Gastroesophageal sphincter (tissue), 4 donors: ENCODE data around the gene GALNT9. TPM values are rescaled to one million over a fixed set of nuclear protein-coding genes. Genes with fewer than 3 reads are reported as not detected.
A peak's percentile ranks its signal among the peaks of the same experiment; 100 is the strongest.

Experiments
- ATAC-seq: fragments of 150-250 bp; one replicate; pipeline ENCODE4 v1.9.1; 2016; ENCODE audit warnings: mild to moderate bottlenecking, moderate library complexity
- H3K27ac ChIP-seq, 4 donors: fragments of 200-600 bp; sonication (generic) in 3 of 4; 1 replicate in 3 of 4; 2 replicates in 1 of 4; pipeline ENCODE4 v1.5.1; 2016 to 2019
- H3K27me3 ChIP-seq: fragments of 200-600 bp; sonication (generic); one replicate; pipeline ENCODE4 v1.5.1; 2019
- H3K36me3 ChIP-seq, 2 donors: fragments of 200-600 bp; sonication (generic); one replicate each; pipeline ENCODE4 v1.5.1; 2019; ENCODE audit warnings: control low read depth in 1 of 2
- H3K4me1 ChIP-seq, 3 donors: fragments of 200-600 bp; sonication (generic); 1 replicate in 2 of 3; 2 replicates in 1 of 3; pipeline ENCODE4 v1.5.1; 2016 to 2019; ENCODE audit warnings: control low read depth in 2 of 3
- H3K4me3 ChIP-seq, 2 donors: fragments of 200-600 bp; sonication (generic); one replicate each; pipeline ENCODE4 v1.5.1; 2019; ENCODE audit warnings: mild to moderate bottlenecking in 1 of 2, moderate library complexity in 1 of 2
- H3K9me3 ChIP-seq, 3 donors: fragments of 200-600 bp; sonication (generic); one replicate each; pipeline ENCODE4 v1.5.1; 2017 to 2019; ENCODE audit warnings: control low read depth in 2 of 3
- CTCF ChIP-seq, 4 experiments: fragments of 200-600 bp in 2 of 4; fragments of 450-650 bp in 2 of 4; sonication (generic) in 1 of 4; IDR thresholded peaks; one replicate each; pipeline ENCODE4 v1.5.1; 2017 to 2019; ENCODE audit warnings: antibody characterized with exemption in 4 of 4, mild to moderate bottlenecking in 2 of 4, moderate library complexity in 2 of 4
- EP300 ChIP-seq: sonication (generic); formaldehyde crosslinking; IDR thresholded peaks from one replicate; pipeline ENCODE4 v1.6.1; 2017; ENCODE audit warnings: antibody characterized with exemption, mild to moderate bottlenecking
- POLR2A ChIP-seq, 2 donors: fragments of 450-650 bp; IDR thresholded peaks; one replicate each; pipeline ENCODE4 v1.6.1; 2017; ENCODE audit warnings: antibody characterized with exemption in 2 of 2, mild to moderate bottlenecking in 2 of 2, moderate library complexity in 1 of 2
- POLR2AphosphoS5 ChIP-seq: sonication (generic); formaldehyde crosslinking; IDR thresholded peaks from one replicate; pipeline ENCODE4 v1.6.1; 2017; ENCODE audit warnings: antibody characterized with exemption
- WGBS, 2 donors: methylation state at CpG; one replicate each; pipeline ENCODE4 v1.1.5; 2018; ENCODE audit warnings: low coverage in 1 of 2; 5-methylcytosine and 5-hydroxymethylcytosine counted together
- total RNA-seq, 4 donors: library from RNA; depleted of rRNA; stranded (reverse); fragments of >200 nt; gene quantifications; one replicate each; pipeline ENCODE4 v1.1.0, GENCODE V29; 2016

The GALNT9 gene
- total RNA-seq, 4 donors from 2014 or later, result 2.0 TPM; not detected in 3

DNA sequence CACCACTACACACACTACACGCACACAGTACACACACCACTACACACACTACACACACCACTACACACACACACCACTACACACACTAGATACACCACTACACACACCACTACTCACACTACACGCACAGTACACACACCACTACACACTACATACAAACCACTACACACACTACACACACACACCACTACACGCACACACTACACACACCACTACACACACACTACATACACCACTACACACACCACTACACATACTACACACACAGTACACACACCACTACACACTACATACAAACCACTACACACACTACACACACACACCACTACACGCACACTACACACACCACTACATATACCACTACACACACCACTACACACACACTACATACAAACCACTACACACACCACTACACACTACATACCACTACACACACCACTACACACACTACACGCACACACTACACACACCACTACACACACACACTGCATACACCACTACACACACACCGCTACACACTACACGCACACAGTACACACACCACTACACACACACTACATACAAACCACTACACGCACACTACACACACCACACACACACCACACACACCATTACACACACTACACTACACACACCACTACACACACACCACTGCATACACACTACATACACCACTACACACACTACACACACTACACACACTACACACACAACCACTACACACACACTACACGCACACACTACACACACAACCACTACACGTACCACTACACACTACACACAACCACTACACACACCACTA, 173.4 kb downstream of the GALNT9 start:
- Histone ChIP-seq H3K4me1 (peaks cover 0 to 11% (median 5%) of the 10 kb centered on the region in 3 donors), H3K27ac (no peak overlapping the region), H3K27me3 (peaks cover 8% of the 10 kb centered on the region), H3K4me3 (no peak overlapping the region), H3K36me3 (peaks cover 0 to 43% of the 10 kb centered on the region in 2 donors), H3K9me3 (no peaks in the 10 kb centered on the region)
- ATAC-seq, result no peak
- TF ChIP-seq POLR2A (IDR thresholded peaks at IDR 0.05) (no peak), EP300 (no peak), POLR2AphosphoS5 (no peak), CTCF (IDR thresholded peaks at IDR 0.05) (no peak)
- WGBS, 2 donors, result 80 to 81% methylated on average over 7 to 10 of the region's 10 CpGs

GRCh38 chr12:132154941-132155770, 174.2 kb downstream of the GALNT9 start:
- Histone ChIP-seq H3K27me3 (peaks cover under 1% of the 10 kb centered on the region), H3K36me3 (peaks cover 0 to 49% of the 10 kb centered on the region in 2 donors), H3K4me1 (peaks cover 0 to 11% (median 5%) of the 10 kb centered on the region in 3 donors), H3K9me3 (no peaks in the 10 kb centered on the region), H3K27ac (no peak overlapping the region), H3K4me3 (no peak overlapping the region)
- TF ChIP-seq EP300 (no peak), CTCF (IDR thresholded peaks at IDR 0.05) (no peak), POLR2A (IDR thresholded peaks at IDR 0.05) (no peak), POLR2AphosphoS5 (no peak)
- ATAC-seq, result no peak
- WGBS, 2 donors, result 81 to 100% methylated on average over 4 to 13 of the region's 51 CpGs

GRCh38 chr12:132154341-132154761, 175.0 kb downstream of the GALNT9 start:
- ATAC-seq, result no peak
- peaks cover 0 to 11% (median 5%) of the 10 kb centered on the region in 3 donors for H3K4me1 ChIP-seq
- H3K4me3 ChIP-seq, result peak overlapping the region in 1 of 2 donors; percentile 42
- TF ChIP-seq POLR2A (IDR thresholded peaks at IDR 0.05) (no peak), CTCF (IDR thresholded peaks at IDR 0.05) (no peak), POLR2AphosphoS5 (no peak), EP300 (no peak)
- H3K36me3 ChIP-seq, result peaks cover 0 to 49% of the 10 kb centered on the region in 2 donors
- no peak overlapping the region for H3K27ac ChIP-seq
- 94% methylated on average over 3 of the region's 21 CpGs; no CpG with 5 or more reads in 1 of the 2 donors for WGBS, 2 donors
- no peaks in the 10 kb centered on the region for H3K9me3 ChIP-seq
- H3K27me3 ChIP-seq, result no peaks in the 10 kb centered on the region

GRCh38 chr12:132153501-132154340, 175.7 kb downstream of the GALNT9 start:
- peaks cover 0 to 11% (median 5%) of the 10 kb centered on the region in 3 donors for H3K4me1 ChIP-seq
- H3K9me3 ChIP-seq, result no peaks in the 10 kb centered on the region
- TF ChIP-seq POLR2A (IDR thresholded peaks at IDR 0.05), result no peak
- peak in 3 of 4 experiments; percentile 86 to 97 (median 91) for TF ChIP-seq CTCF (IDR thresholded peaks at IDR 0.05)
- no CpG with 5 or more reads among the region's 41 CpGs for WGBS, 2 donors
- peak; percentile 88 for ATAC-seq
- no peak overlapping the region for H3K27ac ChIP-seq
- peak overlapping the region in 1 of 2 donors; percentile 42 for H3K4me3 ChIP-seq
- H3K27me3 ChIP-seq, result no peaks in the 10 kb centered on the region
- H3K36me3 ChIP-seq, result peaks cover 0 to 52% of the 10 kb centered on the region in 2 donors
